ENCODE results near the gene DOCK10. TPM values are rescaled to one million over a fixed set of nuclear protein-coding genes. Genes with fewer than 3 reads are reported as not detected.

Gene DOCK10
- total and polyA plus RNA-seq, 9 of the 15 experiments (the other 6 are each of a cell fraction or from before 2014, with no cell fraction given) = 0.01 to 0.87 (median 0.18) TPM

- no peaks in the 10 kb centered on the region for H3K9me1 ChIP-seq (ENCODE audit: control insufficient read depth, insufficient read depth, low read length)
- H3K4me2 ChIP-seq (ENCODE audit: insufficient read depth, low read length) = no peak overlapping the region
- BruUV-seq (replicated peaks) = no TSS peak
- CTCF ChIA-PET (ENCODE audit: low intra/inter-chr PET ratio) = no interaction called here
- no peak for TF ChIP-seq AFF1 (IDR thresholded peaks at IDR 0.05; ENCODE audit: low read depth in 1 of 2, partially characterized antibody in 2 of 2)
- TF ChIP-seq SMARCA4 (IDR thresholded peaks at IDR 0.05) = no peak
- TF ChIP-seq USF2 (CRISPR knock-in tag; IDR thresholded peaks at IDR 0.05) = no peak
- no peak for TF ChIP-seq ZNF197 (CRISPR knock-in tag; IDR thresholded peaks at IDR 0.05; ENCODE audit: low read depth)
- TF ChIP-seq ASH1L (IDR thresholded peaks at IDR 0.05; ENCODE audit: borderline replicate concordance, low read depth, partially characterized antibody) = no peak
- TF ChIP-seq SMAD2 (IDR thresholded peaks at IDR 0.05; ENCODE audit: low read depth, low read length) = no peak
- TF ChIP-seq ZBTB5 (IDR thresholded peaks at IDR 0.05) = no peak
- TF ChIP-seq CHAMP1 (IDR thresholded peaks at IDR 0.05) = no peak
- no peak for TF ChIP-seq EZH2 (IDR thresholded peaks at IDR 0.05; ENCODE audit: borderline replicate concordance, low read depth, low read length)
- TF ChIP-seq HNRNPH1 (optimal IDR thresholded peaks at IDR 0.05; ENCODE audit: low read depth, low read length) = no peak
- no peak overlapping the region for H3K27ac ChIP-seq (ENCODE audit: extremely low read depth, low read depth, low read length)
- DNase-seq (ENCODE audit: extremely low read depth in 1 of 4, low spot score in 3 of 4) (no peak), FAIRE-seq (no peak), ATAC-seq (no peak)
- intact Hi-C loops (cut with micrococcal nuclease) = no loop called here
- no peak overlapping the region for H3K9ac ChIP-seq (ENCODE audit: insufficient read depth in 1 of 2, low read depth in 2 of 2, low read length in 2 of 2)
- WGBS (ENCODE audit: insufficient coverage, low coverage, missing lambda C conversion rate) = 10% methylated on average over 3 of the region's 3 CpGs
- no peak overlapping the region for H3K4me3 ChIP-seq
- H3K4me1 ChIP-seq (replicated peaks in 1 of 2; ENCODE audit: control insufficient read depth in 2 of 2, insufficient read depth in 2 of 2, low read length in 2 of 2) = no peaks in the 10 kb centered on the region
- H2AFZ ChIP-seq (ENCODE audit: low read depth, low read length) = no peak overlapping the region
- POLR2A ChIA-PET = no interaction called here
- H3K36me3 ChIP-seq (ENCODE audit: control insufficient read depth, insufficient read depth, low read length) = no peaks in the 10 kb centered on the region
- H3K79me2 ChIP-seq (ENCODE audit: control insufficient read depth, insufficient read depth, low read length) = no peaks in the 10 kb centered on the region
- H3K9me3 ChIP-seq (replicated peaks; ENCODE audit: control insufficient read depth, insufficient read depth, low read depth, low read length) = no peaks in the 10 kb centered on the region
- no peaks in the 10 kb centered on the region for H3K27me3 ChIP-seq (ENCODE audit: control insufficient read depth in 2 of 2, insufficient read depth in 2 of 2, low read length in 2 of 2)
- in situ Hi-C loops (cut with MboI) = no loop called here
- H4K20me1 ChIP-seq (replicated peaks; ENCODE audit: control insufficient read depth, insufficient read depth, low read length) = no peaks in the 10 kb centered on the region
These were observed 204.7 kb downstream of the DOCK10 start for GRCh38 chr2:224837558-224837957.

Data from K562 (cell line).